ENCODE data around the gene GABBR2. TPM values are rescaled to one million over a fixed set of nuclear protein-coding genes. Genes with fewer than 3 reads are reported as not detected.

The GABBR2 gene
- total and polyA plus RNA-seq, 2 of the 8 experiments (the other 6 are each of a cell fraction or from before 2014, with no cell fraction given): 0.50 to 1.2 TPM

- FAIRE-seq (no peak), DNase-seq (ENCODE audit: low read depth in 1 of 2, low spot score in 2 of 2) (peak in 1 of 2 experiments; percentile 32)
- H4K8ac ChIP-seq (ENCODE audit: extremely low read depth, insufficient read depth, low read length): no peak overlapping the region
- no peaks in the 10 kb centered on the region for H4K20me1 ChIP-seq (replicated peaks in 1 of 2; ENCODE audit: control insufficient read depth in 1 of 2, insufficient read depth in 2 of 2, low read length in 2 of 2)
- TF ChIP-seq RNF2 (IDR thresholded peaks at IDR 0.05; ENCODE audit: borderline replicate concordance, low read depth, low read length, missing control alignments, poor library complexity, severe bottlenecking): no peak
- no peak for TF ChIP-seq ZNF274 (IDR thresholded peaks at IDR 0.05; ENCODE audit: borderline replicate concordance, extremely low read depth, low read length)
- no peak for TF ChIP-seq POLR2AphosphoS5 (IDR thresholded peaks at IDR 0.05; ENCODE audit: low read depth, low read length)
- no peak for TF ChIP-seq EZH2 (IDR thresholded peaks at IDR 0.05; ENCODE audit: low read depth, low read length, severe bottlenecking)
- TF ChIP-seq CREB1 (IDR thresholded peaks at IDR 0.05): no peak
- no peak for TF ChIP-seq SIRT6 (IDR thresholded peaks at IDR 0.05; ENCODE audit: low read length)
- TF ChIP-seq TAF1 (IDR thresholded peaks at IDR 0.05; ENCODE audit: low read depth, low read length): no peak
- no peak for TF ChIP-seq NANOG (IDR thresholded peaks at IDR 0.05; ENCODE audit: insufficient read depth, low read depth, low read length, poor library complexity, severe bottlenecking)
- no peak for TF ChIP-seq CHD1 (IDR thresholded peaks at IDR 0.05; ENCODE audit: low read depth, low read length)
- no peak overlapping the region for H2BK5ac ChIP-seq (ENCODE audit: low read depth, low read length)
- H3K4me3 ChIP-seq (ENCODE audit: extremely low read depth in 1 of 4, insufficient read depth in 2 of 4, low read depth in 3 of 4, low read length in 4 of 4): no peak overlapping the region
- H3K18ac ChIP-seq (ENCODE audit: extremely low read depth, low read length): 0 out of 2 replicates have a peak overlapping the region, but pooled peaks have one; percentile 38
- H3K56ac ChIP-seq (replicated peaks; ENCODE audit: insufficient read length, low read depth, low read length): no peak overlapping the region
- no peak overlapping the region for H2AK5ac ChIP-seq (ENCODE audit: low read depth, low read length)
- no peak overlapping the region for H3K23ac ChIP-seq (ENCODE audit: insufficient read length)
- H3K4me2 ChIP-seq (ENCODE audit: insufficient read depth in 1 of 2, low read depth in 2 of 2, low read length in 2 of 2): no peak overlapping the region
- no peak overlapping the region for H3K14ac ChIP-seq (ENCODE audit: insufficient read length)
- no peaks in the 10 kb centered on the region; a peak in 1 of 4 replicates for H3K9me3 ChIP-seq (ENCODE audit: insufficient read depth in 2 of 2, low read depth in 1 of 2, low read length in 1 of 2)
- H2BK120ac ChIP-seq (replicated peaks; ENCODE audit: low read depth, low read length): no peak overlapping the region
- H2BK20ac ChIP-seq (ENCODE audit: low read length): no peak overlapping the region
- H4K5ac ChIP-seq (ENCODE audit: insufficient read length, low read depth, low read length): no peak overlapping the region
- no peak overlapping the region for H4K91ac ChIP-seq (replicated peaks; ENCODE audit: insufficient read length, low read length)
- H3K9ac ChIP-seq (replicated peaks in 1 of 4; ENCODE audit: extremely low read depth in 1 of 4, low read depth in 3 of 4, low read length in 3 of 4): no peak overlapping the region
- no peak overlapping the region for H3K27ac ChIP-seq (ENCODE audit: low read depth, low read length)
- H3K4ac ChIP-seq (replicated peaks; ENCODE audit: insufficient read length, low read depth, low read length): no peak overlapping the region
- no peaks in the 10 kb centered on the region for H3K36me3 ChIP-seq (ENCODE audit: control insufficient read depth in 2 of 4, insufficient read depth in 4 of 4, low read length in 3 of 4)
- H3K79me2 ChIP-seq (ENCODE audit: control insufficient read depth in 1 of 2, insufficient read depth in 2 of 2, low read length in 2 of 2): no peaks in the 10 kb centered on the region
- H2BK15ac ChIP-seq (ENCODE audit: low read length): peak overlapping the region; percentile 98
- H2BK12ac ChIP-seq (ENCODE audit: low read depth, low read length): peak overlapping the region; percentile 84; the same call in 1 of the 2 replicates
- H2AFZ ChIP-seq (ENCODE audit: low read length): no peak overlapping the region
- WGBS, 2 experiments (ENCODE audit: extremely low coverage in 1 of 2, insufficient coverage in 1 of 2, insufficient read length in 1 of 2, insufficient replicate concordance in 2 of 2, low coverage in 1 of 2, low lambda C conversion rate in 2 of 2, missing lambda C conversion rate in 1 of 2): 79% methylated on average over 8 of the region's 8 CpGs; no CpG with 5 or more reads in 1 of the 2 experiments
- H3K79me1 ChIP-seq (ENCODE audit: low read depth, low read length): no peaks in the 10 kb centered on the region
- ChIA-PET CTCF (ENCODE audit: partially characterized antibody) (interaction anchor here (1.0 kb wide), 1 partner anchor 208 kb away, joined by 4 read pairs; no protein-coding TSS in a partner anchor), POLR2A (ENCODE audit: partially characterized antibody) (no interaction called here)
- H3K27me3 ChIP-seq (replicated peaks in 1 of 4; ENCODE audit: control insufficient read depth in 3 of 4, extremely low read depth in 1 of 4, insufficient read depth in 3 of 4, low read length in 3 of 4): no peaks in the 10 kb centered on the region
- H3K4me1 ChIP-seq (replicated peaks in 1 of 4; ENCODE audit: control insufficient read depth in 3 of 4, insufficient read depth in 4 of 4, low read length in 3 of 4): peaks cover 0 to 11% (median 5%) of the 10 kb centered on the region in 4 experiments; a peak in 6 of 7 replicates
- no peaks in the 10 kb centered on the region for H3K23me2 ChIP-seq (ENCODE audit: low read depth, low read length)
Observed at GRCh38 chr9:98501819-98502218, 206.9 kb downstream of the GABBR2 start.

All from H1 (cell line).